Activated CD8-positive, alpha-beta T cell treated with anti-CD3 and anti-CD28 coated beads, Interleukin-2, amount 10 ng/mL, durations not matched to agents 7 days and 5 days (primary cell): ENCODE data around the gene DACT2. TPM values are rescaled to one million over a fixed set of nuclear protein-coding genes. Genes with fewer than 3 reads are reported as not detected.

Experiments
- ATAC-seq: fragments of 150-1000 bp; cut with Tn5 transposase; one replicate; pipeline ENCODE4 v1.10.0; 2021; ENCODE audit warnings: moderate library complexity
- CTCF ChIA-PET: fragments of 350-600 bp; sonication (Branson Sonifier 250); formaldehyde crosslinking; loops from one replicate; lab custom pipeline; 2021; ENCODE audit warnings: antibody characterized with exemption; lab: Charles Lee
- POLR2A ChIA-PET: fragments of 350-600 bp; sonication (Branson Sonifier 250); formaldehyde crosslinking; loops from one replicate; lab custom pipeline; 2021; ENCODE audit warnings: antibody characterized with exemption; lab: Charles Lee
- DNase-seq: peaks from one replicate; pipeline ENCODE4 v3.0.0-alpha.2; 2020
- H3K27ac Mint-ChIP-seq: one replicate; pipeline ENCODE4 v1.8.0; 2021; ENCODE audit warnings: mild to moderate bottlenecking, mixed read lengths
- H3K27me3 Mint-ChIP-seq: one replicate; pipeline ENCODE4 v1.8.0; 2021; ENCODE audit warnings: low read depth, mixed read lengths
- H3K36me3 Mint-ChIP-seq: one replicate; pipeline ENCODE4 v1.8.0; 2021; ENCODE audit warnings: low read depth, mixed read lengths
- H3K4me1 Mint-ChIP-seq: one replicate; pipeline ENCODE4 v1.8.0; 2021; ENCODE audit warnings: low read depth, mixed read lengths
- H3K4me3 Mint-ChIP-seq: one replicate; pipeline ENCODE4 v1.8.0; 2021; ENCODE audit warnings: mild to moderate bottlenecking, mixed read lengths
- H3K9me3 Mint-ChIP-seq: one replicate; pipeline ENCODE4 v1.8.0; 2022; ENCODE audit warnings: mixed read lengths; ENCODE audit not compliant: insufficient read depth
- total RNA-seq, 2 experiments: library from RNA; stranded (reverse); gene quantifications; one replicate each; pipeline ENCODE4 v1.2.3, GENCODE V29; 2021

Gene DACT2, protein sequence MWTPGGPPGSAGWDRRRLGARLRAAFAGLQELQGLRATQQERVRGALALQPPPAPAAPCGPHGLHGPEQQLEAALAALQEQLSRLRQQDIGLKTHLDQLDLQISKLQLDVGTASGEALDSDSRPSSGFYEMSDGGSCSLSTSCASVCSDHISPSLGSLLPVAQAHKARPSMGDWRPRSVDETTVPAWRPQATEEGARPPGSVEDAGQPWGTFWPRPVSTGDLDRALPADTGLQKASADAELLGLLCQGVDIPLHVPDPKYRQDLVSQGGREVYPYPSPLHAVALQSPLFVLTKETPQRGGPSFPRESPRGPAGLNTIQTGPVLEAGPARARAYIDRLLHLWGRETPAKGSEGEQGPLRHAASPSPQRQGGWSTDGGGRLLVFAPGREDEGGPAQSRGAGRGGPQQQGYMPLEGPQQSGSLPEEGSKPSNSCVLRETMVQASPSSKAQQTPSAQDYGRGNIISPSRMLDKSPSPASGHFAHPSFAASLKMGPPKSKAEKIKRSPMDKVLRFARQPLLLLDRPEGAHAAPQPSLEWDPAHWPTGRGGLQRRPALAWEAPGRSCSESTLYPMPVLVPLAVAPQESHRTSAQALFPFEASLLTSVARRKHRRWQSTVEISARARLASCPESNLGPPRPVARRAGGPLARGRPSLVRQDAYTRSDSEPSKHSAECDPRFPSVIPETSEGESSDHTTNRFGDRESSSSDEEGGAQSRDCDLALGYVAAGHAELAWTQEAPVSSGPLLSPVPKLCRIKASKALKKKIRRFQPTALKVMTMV
- total RNA-seq: not detected

DNA sequence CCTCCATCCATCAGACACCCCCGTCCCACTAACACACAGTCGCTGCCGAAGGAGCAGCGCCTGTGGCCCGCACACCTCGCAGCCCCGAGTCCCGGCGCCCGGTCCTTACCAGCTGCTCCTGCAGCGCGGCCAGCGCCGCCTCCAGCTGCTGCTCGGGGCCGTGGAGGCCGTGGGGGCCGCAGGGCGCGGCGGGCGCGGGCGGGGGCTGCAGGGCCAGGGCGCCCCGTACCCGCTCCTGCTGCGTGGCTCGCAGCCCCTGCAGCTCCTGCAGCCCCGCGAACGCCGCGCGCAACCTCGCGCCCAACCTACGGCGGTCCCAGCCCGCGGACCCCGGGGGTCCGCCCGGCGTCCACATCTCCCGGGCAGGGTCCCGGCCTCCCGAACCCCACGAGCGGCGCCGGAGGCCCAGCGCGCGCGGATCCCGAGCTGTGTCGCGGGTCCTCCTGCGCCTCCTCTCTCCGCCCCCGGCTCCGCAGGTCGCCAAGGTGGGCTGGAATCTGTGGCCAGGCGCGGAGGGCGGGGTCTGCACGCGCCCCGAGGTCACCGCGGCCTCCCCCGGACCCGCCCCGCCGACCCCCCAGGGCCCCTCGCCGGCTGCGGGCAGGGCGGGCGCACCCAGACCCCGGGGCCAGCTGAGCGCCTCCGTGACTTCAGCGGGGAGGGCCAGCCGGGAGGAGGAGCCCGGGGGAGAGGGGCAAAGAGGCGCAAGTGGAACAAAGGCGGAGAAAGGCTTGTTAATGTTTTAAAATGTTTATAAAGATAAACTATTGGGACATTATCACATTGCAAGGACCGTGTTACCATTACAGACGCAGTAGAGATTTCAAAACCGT, at the start of gene DACT2:
DACT2 (minus strand) TSS at position 499 of the 833 bp plus-strand sequence; CDS start at position 355, 144 bp downstream.
- CTCF ChIA-PET: no interaction called here

DNA sequence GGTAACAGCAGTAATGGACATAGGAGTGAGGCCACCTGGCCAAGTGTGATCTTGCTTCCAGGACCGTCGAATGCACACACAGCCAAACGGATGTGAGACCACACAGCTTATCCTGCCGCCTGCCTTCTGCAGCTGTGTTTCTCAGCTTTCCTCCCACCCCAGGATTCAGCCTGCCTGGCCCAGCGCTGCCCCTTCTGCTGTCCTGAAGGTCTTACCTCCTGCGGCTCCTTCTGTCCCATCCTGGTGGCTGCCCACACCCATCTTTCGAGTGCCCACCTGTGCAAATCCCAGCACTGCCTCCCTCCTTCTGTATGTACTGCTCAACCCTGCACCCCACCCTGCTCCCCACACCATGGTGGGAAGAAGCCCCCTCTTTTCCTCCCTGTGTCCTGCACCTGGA, 49.4 kb upstream of the DACT2 start:
- no peaks in the 10 kb centered on the region for H3K9me3 Mint-ChIP-seq
- ChIA-PET POLR2A (no interaction called here), CTCF (interaction anchor here (1.1 to 1.5 kb wide), 3 partner anchors 139 to 520 kb away, joined by 3 to 11 read pairs (median 4); no protein-coding TSS in a partner anchor)
- peaks cover 2% of the 10 kb centered on the region for H3K4me1 Mint-ChIP-seq
- ATAC-seq: no peak
- H3K27ac Mint-ChIP-seq: no peak overlapping the region
- no peak for DNase-seq
- H3K4me3 Mint-ChIP-seq: no peak overlapping the region
- H3K36me3 Mint-ChIP-seq: no peaks in the 10 kb centered on the region
- H3K27me3 Mint-ChIP-seq: no peaks in the 10 kb centered on the region

More for the DNA sequence above, at the start of gene DACT2:
- H3K27me3 Mint-ChIP-seq: peaks cover 30% of the 10 kb centered on the region
- DNase-seq: no peak
- no peak for ATAC-seq
- no peaks in the 10 kb centered on the region for H3K9me3 Mint-ChIP-seq
- POLR2A ChIA-PET: no interaction called here
- H3K4me1 Mint-ChIP-seq: no peaks in the 10 kb centered on the region
- H3K4me3 Mint-ChIP-seq: no peak within 1 kb of the TSS
- H3K27ac Mint-ChIP-seq: no peak within 1 kb of the TSS
- H3K36me3 Mint-ChIP-seq: peaks cover 6% of the 10 kb centered on the region

DNA sequence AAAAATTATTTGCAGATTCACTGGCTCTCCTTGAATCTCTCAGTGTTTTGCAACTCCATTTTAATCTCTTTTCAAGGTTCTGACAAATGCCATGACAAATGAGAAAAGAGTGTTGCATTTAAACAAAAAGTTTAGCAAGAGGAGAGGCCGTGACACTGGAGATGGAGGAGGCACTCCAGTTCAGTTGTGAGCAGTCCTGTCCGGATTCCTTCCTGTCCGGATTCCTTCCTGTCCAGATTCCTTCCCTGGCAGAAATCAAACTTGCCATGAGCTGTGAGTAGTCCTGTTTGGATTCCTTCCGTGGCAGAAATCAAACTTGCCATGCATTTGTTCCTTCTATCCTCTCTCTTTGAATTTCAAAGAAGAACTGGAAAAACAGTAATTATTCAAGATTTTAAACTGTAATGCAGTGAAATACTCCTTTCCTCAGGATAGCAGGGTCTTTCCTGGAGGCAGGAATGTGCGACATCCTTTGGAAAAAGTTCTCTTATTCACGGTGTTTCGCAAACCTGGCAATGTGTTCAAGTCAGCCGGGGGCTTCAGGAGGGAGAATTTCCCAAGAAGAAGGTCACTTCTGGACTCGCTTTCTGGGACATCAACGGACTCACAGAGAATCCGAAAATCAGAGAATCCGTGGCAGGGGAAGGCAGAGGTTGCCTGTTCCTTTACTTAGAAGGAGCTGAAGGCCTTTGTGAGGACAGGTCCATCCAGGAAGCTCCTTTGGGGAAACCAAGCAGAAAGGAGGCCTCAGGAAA, 48.7 kb upstream of the DACT2 start:
- DNase-seq: no peak
- no peak overlapping the region for H3K27ac Mint-ChIP-seq
- ChIA-PET POLR2A (no interaction called here), CTCF (no interaction called here)
- H3K27me3 Mint-ChIP-seq: no peaks in the 10 kb centered on the region
- ATAC-seq: no peak
- no peaks in the 10 kb centered on the region for H3K36me3 Mint-ChIP-seq
- H3K4me1 Mint-ChIP-seq: peaks cover 2% of the 10 kb centered on the region
- H3K9me3 Mint-ChIP-seq: no peaks in the 10 kb centered on the region
- no peak overlapping the region for H3K4me3 Mint-ChIP-seq

DNA sequence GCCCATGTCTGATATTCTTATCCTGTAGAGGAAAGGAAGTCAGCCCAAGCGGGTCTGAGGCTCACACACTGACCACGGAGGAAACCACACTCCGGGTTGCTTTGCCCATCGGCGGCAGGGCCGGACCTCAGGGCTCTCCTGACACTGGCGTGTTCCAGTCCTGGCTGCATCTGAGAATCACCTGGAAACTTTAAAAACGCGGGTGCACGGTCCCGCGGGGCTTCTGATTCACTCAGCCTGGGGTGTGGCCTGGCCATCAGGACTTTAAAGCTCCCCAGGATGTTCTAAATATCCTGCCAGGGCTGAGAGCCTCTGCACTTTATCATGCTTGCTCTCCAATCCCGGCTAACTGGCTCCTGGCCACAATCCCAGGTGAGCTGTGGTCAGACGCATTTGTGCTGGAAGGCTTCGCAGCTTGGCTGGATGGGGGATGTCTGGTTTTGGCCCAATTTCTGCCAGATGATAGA, 47.7 kb upstream of the DACT2 start:
- POLR2A ChIA-PET: no interaction called here

DNA sequence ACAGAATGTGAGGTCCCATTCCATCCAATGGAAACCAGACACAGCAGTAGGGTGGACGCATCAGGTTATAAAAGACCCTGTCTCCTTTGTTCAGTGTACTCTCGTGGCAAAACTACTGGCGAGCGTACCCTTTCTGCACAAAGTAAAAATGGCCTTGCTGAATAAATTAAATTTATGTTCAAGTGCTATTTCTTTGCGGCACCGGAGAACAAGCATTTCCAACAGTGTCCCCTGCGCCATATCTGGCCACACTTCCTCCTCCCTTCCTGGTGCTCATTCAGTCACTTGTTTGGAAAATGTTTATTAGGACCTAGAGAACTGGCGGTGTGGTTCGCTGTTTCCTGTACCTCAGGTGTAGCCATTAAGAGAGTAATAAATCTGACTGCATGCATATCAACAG, 46.9 kb upstream of the DACT2 start:
- H3K36me3 Mint-ChIP-seq: no peaks in the 10 kb centered on the region
- H3K27me3 Mint-ChIP-seq: no peaks in the 10 kb centered on the region
- no peak overlapping the region for H3K4me3 Mint-ChIP-seq
- ChIA-PET CTCF (no interaction called here), POLR2A (no interaction called here)
- H3K9me3 Mint-ChIP-seq: peaks cover 2% of the 10 kb centered on the region
- H3K27ac Mint-ChIP-seq: no peak overlapping the region
- ATAC-seq (no peak), DNase-seq (no peak)
- peaks cover 2% of the 10 kb centered on the region for H3K4me1 Mint-ChIP-seq

More for the DNA sequence above, 47.7 kb upstream of the DACT2 start:
- no peaks in the 10 kb centered on the region for H3K27me3 Mint-ChIP-seq
- H3K27ac Mint-ChIP-seq: no peak overlapping the region
- ATAC-seq (no peak), DNase-seq (no peak)
- CTCF ChIA-PET: no interaction called here
- no peaks in the 10 kb centered on the region for H3K36me3 Mint-ChIP-seq
- H3K9me3 Mint-ChIP-seq: no peaks in the 10 kb centered on the region
- H3K4me3 Mint-ChIP-seq: no peak overlapping the region
- H3K4me1 Mint-ChIP-seq: peaks cover 2% of the 10 kb centered on the region

DNA sequence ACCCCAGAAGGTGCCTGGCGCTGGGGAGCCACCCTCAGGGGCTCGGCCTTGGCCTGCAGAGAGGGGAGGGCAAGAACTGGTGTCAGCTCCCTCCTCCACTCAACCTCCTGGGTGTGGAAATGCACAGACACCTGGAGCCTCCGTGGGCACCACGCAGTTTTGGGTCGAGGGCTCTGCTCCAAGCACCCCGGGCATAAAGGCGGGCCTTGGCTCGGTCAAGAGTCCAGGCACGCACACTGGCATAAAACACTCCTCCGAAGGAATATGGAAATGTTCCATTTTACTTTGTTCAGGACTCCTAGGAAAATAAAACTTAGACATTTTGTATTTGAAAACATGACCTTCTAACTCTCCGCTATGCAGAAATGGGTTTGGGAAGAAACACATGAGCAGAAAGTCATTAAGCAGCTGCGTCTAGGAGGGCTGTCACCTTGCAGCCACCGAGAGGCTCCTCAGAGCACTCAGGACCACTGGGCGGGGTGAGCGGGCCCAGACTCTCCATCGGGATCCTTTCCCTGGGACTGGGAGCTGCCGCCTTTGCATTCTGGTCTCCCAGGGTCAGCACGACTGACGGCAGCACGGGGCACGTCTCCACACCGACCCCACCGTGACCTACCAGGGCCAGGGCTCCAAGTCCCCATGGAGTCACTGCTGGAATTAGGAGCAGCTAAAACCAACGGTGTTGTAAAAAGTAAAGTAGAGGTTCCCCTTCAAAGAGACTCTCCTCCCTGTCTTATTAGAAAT, 46.0 kb upstream of the DACT2 start:
- CTCF ChIA-PET: no interaction called here

DNA sequence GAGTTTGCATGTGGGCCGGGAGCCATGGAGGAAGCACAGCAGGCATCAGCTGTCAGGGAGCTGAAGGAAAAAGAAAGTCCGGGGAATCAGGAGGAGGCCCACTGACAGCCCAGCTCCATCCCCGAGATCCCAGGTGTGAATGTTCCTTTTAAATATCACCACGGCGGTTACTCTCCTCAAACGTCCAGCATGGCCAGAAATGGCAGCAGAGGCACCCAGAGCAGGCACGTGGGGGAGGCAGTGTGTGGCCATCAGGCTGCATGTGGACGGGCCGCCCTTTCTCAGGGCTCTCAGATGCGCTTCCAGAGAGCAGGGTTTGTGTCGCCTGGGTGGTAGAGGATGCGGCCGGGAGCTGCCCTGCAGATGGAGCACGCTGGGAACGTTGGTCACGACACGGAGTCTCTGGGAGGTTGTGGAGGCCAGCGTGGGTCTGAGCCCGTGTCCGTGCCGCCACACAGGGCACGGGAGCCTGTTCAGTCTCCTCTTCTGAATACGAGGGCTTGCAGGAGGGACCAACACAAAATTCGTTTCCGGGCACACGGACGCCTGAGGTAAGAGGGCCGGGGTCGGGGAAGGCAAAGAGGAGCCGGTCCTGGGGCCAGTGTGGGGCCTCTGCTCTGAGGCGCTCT, 45.3 kb upstream of the DACT2 start:
- H3K4me1 Mint-ChIP-seq: no peaks in the 10 kb centered on the region

More for the DNA sequence above, 46.0 kb upstream of the DACT2 start:
- ATAC-seq (no peak), DNase-seq (no peak)
- H3K27me3 Mint-ChIP-seq: no peaks in the 10 kb centered on the region
- no peak overlapping the region for H3K4me3 Mint-ChIP-seq
- H3K36me3 Mint-ChIP-seq: no peaks in the 10 kb centered on the region
- peaks cover 2% of the 10 kb centered on the region for H3K4me1 Mint-ChIP-seq
- H3K27ac Mint-ChIP-seq: no peak overlapping the region
- POLR2A ChIA-PET: no interaction called here
- peaks cover 7% of the 10 kb centered on the region for H3K9me3 Mint-ChIP-seq

DNA sequence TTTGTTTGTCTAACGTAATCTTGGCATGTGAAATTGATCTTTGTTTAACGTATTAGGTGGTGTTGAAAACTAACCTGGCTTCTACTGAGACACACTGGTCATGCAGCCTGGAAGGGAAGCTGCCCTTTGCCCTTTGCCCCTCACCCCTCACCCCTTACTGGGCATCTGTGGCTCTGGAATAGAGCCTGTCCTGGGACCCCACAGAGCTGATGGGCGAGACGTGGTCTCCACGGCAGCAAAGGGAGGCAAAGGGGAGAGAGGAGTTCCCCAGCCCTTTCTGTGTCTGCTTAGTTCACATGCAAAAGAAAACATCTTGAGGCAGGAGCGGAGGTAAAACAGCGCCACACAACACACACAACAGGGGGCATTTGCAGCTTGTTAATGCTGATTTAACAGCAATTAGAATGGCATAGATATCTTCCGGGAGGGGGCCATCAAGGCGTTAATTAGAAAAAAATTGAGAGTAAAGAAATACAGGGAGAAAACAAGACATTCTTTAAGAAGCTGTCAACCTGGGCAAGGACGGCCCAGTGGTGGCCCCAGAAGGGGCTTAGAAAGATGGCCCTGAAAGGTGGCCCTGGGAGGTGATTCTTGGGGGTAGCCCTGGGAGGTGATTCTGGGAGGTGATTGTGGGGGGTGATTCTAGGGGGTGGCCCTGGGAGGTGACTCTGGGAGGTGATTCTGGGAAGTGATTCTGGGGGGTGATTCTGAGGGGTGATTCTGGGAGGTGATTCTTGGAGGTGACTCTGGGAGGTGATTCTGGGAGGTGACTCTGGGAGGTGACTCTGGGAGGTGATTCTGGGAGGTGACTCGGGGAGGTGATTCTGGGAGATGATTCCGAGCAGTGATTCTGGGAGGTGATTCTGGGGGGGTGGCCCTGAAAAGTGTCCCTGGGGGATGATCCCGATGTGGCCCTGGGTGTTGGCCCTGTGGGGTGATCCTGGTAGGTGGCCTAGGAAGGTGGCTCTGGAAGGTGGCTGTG, 44.5 kb upstream of the DACT2 start:
- ChIA-PET POLR2A (no interaction called here), CTCF (no interaction called here)
- Mint-ChIP-seq H3K9me3 (peaks cover 7% of the 10 kb centered on the region), H3K4me1 (no peaks in the 10 kb centered on the region), H3K4me3 (no peak overlapping the region), H3K27me3 (no peaks in the 10 kb centered on the region), H3K27ac (no peak overlapping the region), H3K36me3 (no peaks in the 10 kb centered on the region)
- ATAC-seq: no peak
- no peak for DNase-seq

More for the DNA sequence above, 45.3 kb upstream of the DACT2 start:
- Mint-ChIP-seq H3K9me3 (peaks cover 7% of the 10 kb centered on the region), H3K27me3 (no peaks in the 10 kb centered on the region), H3K36me3 (no peaks in the 10 kb centered on the region), H3K27ac (no peak overlapping the region), H3K4me3 (no peak overlapping the region)
- ChIA-PET POLR2A (no interaction called here), CTCF (no interaction called here)
- no peak for DNase-seq
- no peak for ATAC-seq

DNA sequence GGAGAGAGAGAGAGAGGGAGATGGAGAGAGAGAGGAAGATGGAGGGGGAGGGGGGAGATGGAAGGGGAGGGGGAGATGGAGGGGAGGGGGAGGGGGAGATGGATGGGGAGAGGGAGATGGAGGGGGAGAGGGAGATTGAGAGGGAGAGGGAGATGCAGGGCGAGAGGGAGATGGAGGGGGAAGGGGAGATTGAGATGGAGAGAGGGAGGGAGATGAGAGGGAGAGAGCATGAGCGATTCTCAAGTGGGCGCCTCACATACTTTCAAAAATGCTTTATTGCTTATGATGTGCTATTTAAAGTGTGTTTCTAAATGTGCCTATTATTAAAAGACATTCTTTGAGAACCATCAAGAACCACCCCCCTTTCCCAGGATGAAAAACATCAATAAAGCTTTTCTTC, 43.7 kb upstream of the DACT2 start:
- ChIA-PET POLR2A (no interaction called here), CTCF (no interaction called here)
- H3K27ac Mint-ChIP-seq: no peak overlapping the region
- no peaks in the 10 kb centered on the region for H3K4me1 Mint-ChIP-seq
- H3K36me3 Mint-ChIP-seq: no peaks in the 10 kb centered on the region
- no peak overlapping the region for H3K4me3 Mint-ChIP-seq
- peaks cover 7% of the 10 kb centered on the region for H3K9me3 Mint-ChIP-seq
- DNase-seq: no peak
- no peaks in the 10 kb centered on the region for H3K27me3 Mint-ChIP-seq
- ATAC-seq: no peak
